H4 (cell line): ENCODE data around the gene HBEGF. TPM values are rescaled to one million over a fixed set of nuclear protein-coding genes. Genes with fewer than 3 reads are reported as not detected.

Source experiments
- DNase-seq: peaks from one replicate; pipeline ENCODE4 v3.0.0-alpha.2; 2015; ENCODE audit warnings: low spot score
- total RNA-seq: library from RNA; depleted of rRNA; stranded (reverse); fragments of >200 nt; shearing (Covaris generic); gene quantifications from 2 replicates; pipeline ENCODE4 v1.2.3, GENCODE V29; 2014; rRNA removed

HBEGF gene
- 1.3 and 1.9 TPM in 2 replicates for total RNA-seq

GRCh38 chr5:140346348-140347221 lies at the start of gene HBEGF:
Gene HBEGF, minus strand, starts transcription at chr5:140346603. Its CDS starts 275 bp downstream, at chr5:140346328.
- DNase-seq = peak; percentile 40

DNA sequence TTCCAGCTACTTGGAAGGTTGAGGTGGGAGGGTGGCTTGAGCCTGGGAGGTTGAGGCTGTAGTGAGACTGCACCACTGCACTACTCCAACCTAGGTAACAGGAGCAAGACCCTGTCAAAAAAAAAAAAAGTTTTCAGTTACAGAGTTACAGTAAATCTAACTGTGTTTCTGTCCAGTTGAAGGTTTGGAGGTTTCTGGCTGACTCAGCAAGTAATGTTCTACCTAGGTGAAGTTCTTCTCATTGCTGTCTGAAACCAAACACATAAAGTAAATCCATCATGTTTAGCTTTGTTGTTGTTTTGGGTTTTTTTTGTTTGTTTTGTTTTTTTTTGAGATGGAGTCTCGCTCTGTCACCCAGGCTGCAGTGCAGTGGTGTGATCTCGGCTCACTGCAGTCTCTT lies 47.3 kb upstream of the HBEGF start:
- no peak for DNase-seq

DNA sequence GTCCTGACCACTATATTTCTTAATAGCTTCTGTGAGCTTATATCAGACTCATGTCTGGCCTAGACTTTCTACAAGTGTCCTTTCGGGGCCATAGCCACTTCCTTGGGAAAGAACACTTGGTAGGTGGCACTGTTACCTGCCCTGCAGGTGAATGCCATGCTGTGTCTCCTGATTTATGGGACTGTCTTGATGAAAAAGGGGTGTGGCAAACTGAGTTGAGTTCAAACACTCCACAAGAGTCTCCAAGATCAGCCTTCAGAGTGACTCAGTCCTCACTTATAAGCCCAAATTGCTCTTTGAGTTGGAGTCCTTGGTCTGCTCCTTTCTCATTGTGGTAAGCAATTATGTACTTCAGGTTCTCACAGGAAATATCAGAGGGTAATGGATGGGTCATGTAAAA lies 45.3 kb upstream of the HBEGF start:
- no peak for DNase-seq

GRCh38 chr5:140391312-140391711 lies 44.9 kb upstream of the HBEGF start:
- DNase-seq = no peak

DNA sequence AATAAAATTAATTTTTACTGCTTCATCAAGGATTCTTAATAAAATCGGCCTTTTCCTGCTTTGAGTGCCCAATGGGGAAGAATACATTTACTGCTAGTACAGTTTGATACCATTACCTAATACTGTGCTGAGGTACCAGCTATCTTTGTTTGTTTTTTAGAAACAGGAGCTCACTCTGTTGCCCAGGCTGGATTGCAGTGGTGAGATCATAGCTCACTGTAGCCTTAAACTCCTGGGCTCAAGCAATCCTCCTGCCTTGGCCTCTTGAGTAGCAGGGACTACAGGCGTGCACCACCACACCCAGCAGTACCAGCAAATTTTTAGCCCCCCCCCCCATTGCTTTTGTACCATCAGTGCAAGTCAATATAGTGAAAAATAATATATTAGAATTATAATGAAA lies 41.6 kb upstream of the HBEGF start:
- no peak for DNase-seq

- DNase-seq = no peak
These were observed 36.9 kb upstream of the HBEGF start for GRCh38 chr5:140383300-140383699.

- no peak for DNase-seq
These were observed 36.5 kb upstream of the HBEGF start for GRCh38 chr5:140382866-140383265.

- DNase-seq = no peak
These were observed 35.6 kb upstream of the HBEGF start for GRCh38 chr5:140381972-140382371.

GRCh38 chr5:140381351-140381750 lies 34.9 kb upstream of the HBEGF start:
- DNase-seq = no peak

- DNase-seq = peak; percentile 79
These were observed 26.6 kb upstream of the HBEGF start for GRCh38 chr5:140372971-140373487.

DNA sequence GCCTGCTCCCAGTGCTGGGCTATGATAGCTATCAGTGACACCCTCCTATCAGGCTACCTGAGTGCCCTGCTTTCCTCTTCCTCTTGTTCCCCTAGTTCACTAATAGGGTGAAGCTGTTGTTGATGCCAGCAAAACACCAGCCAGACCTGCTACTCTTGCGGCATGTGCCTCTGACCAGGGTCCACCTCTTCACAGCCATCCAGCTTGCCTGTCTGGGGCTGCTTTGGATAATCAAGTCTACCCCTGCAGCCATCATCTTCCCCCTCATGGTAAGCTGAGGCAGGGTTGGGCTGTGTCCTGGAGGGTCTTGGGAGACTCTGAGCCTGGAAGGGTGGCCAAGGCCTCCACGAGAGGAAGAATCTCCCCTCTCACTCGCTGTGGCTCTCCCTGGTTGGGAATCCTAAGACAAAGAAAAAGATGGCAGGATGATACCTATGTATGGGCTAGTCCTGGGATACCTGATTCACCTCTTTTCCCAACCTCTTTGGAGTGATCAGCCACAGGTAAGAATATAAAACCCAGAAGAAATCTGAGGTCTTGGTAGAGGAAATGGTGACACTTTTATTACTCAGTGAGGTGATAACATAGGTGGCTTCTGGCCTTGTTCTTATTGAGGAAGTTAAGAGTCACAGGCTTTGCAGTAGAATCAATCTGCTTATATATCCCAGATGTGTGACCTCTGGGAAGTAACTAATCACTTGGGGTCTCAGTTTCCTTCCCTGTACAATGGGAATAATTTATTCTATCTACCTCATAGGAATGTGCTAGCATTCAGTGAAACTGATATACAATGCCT lies 25.2 kb upstream of the HBEGF start:
- DNase-seq = no peak

- DNase-seq = no peak
These were observed 21.0 kb upstream of the HBEGF start for GRCh38 chr5:140367256-140368013.

DNA sequence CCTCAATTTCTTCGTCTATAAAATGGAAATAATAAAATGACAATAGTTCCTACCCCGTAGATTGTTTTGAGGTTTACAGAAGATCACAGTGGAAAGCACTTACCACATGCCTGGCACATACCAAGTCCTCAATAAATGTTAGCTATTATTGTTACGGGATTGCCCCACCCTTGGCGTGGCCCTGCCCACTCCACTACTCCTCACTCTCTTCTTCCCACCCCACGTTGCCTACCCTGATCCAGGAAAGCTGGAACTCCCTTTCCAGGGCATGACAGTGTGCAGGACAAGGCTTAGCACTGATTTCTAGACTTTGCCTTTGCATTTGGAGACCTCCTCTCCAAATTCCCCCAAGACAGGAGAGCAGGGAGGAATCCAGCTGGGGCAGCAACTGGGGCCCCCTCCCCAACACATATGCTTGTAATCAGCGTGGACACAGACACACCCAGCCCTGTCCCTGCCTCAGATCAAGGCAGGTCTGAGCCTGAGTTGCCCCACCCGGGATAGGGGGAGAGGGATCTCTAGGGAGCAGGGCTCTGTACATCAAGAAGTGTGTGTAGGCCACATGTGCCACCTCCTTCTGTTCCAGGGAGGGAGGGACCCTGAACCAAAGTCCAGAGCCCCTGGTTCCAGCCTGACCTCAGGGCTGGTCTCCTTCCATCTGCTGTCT lies 20.3 kb upstream of the HBEGF start:
- DNase-seq = no peak

DNA sequence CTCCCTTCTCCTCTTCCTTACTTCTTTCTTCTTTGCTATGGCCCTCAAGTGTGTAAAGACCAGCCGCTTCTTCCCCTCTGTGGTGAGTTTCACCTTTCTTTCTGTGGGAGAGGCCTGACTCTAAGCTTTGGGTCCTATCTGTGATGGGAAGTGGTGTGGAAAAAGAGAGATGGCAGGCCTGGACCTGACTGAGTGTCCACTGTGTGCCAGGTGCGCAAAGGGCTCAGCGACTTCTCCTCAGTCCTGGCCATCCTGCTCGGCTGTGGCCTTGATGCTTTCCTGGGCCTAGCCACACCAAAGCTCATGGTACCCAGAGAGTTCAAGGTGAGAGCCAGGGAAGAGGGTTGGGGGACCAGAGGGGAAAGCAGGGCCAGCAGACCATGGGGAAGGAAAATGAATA lies 19.5 kb upstream of the HBEGF start:
- DNase-seq = no peak

DNA sequence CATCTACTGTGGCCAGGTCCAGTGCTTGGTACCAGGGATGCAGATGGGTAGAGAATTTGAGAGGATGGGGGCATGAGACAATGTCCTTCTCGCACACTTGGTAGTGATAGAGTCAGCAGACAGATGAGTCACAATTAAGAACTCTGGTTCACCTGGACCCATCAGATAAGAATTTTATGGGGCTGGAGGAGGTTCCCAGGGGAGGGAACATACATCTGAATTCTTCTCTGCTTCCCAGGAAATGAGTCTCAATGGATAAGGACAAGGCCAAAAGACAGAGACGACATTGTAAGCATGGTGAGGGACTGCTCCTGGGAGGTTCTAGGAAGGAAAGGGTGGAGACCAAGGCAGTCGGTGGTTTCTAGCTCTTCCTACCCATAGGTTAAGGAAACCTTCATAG lies 18.9 kb upstream of the HBEGF start:
- DNase-seq = no peak

DNA sequence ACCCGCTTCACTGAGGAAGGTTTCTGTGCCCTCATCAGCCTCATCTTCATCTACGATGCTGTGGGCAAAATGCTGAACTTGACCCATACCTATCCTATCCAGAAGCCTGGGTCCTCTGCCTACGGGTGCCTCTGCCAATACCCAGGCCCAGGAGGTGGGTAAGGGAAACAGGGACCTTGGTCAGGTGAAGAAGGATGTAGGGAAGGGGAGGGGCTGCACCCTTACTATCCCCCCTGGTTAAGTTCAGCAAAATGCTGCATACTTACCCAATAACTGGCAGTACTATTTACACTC lies 18.0 kb upstream of the HBEGF start:
- DNase-seq = no peak

GRCh38 chr5:140363631-140364471 lies 17.4 kb upstream of the HBEGF start:
- no peak for DNase-seq

DNA sequence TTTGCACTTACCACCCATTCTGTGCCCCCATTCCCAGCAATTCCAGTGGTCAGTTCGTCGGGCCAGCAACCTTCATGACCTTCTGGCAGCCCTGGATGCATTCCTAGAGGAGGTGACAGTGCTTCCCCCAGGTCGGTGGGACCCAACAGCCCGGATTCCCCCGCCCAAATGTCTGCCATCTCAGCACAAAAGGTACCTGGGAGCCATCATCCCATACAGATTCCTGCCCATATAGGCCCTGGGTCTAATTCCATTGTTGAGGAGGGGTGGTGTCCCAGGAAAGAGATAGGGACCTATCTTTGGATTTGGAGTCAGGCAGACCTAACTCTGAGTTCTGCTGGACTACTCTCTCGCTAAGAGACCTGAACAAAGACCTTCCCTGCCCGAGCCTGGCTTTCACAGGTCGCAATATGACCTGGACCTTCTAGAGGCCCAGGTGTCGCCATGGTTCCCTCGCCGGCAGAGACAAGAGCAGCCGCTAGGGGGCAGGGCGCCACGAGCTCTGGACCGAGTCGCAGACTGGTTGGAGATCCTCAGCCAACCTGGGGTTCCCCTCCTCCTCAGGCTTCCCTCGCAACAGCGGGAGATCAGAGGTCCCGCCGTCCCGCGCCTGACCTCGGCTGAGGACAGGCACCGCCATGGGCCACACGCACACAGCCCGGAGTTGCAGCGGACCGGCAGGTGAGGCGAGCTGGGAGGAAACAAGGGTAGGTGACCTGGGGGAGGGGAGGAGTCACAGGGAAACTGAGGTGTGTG lies 16.6 kb upstream of the HBEGF start:
- DNase-seq = peak; percentile 55

DNA sequence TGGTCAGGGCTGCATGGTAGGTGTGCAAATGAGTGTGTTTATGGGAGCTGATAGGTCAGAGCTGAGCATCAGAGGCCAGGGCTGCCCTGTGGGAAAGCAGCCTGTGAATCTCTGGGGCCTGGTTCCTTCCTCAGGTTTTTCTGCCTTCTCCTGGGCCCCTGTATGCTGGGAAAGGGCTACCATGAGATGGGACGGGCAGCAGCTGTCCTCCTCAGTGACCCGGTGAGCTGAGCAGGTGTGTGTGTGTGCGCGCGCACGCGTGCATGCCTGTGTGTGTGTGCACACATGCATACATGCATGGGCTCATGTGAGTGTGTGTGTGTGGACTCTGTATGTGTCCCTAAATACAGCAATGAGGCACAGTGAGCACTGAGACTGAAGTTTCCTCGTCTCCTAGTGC lies 15.9 kb upstream of the HBEGF start:
- no peak for DNase-seq

- no peak for DNase-seq
These were observed 15.5 kb upstream of the HBEGF start for GRCh38 chr5:140361901-140362300.
